HTERT RPE-1 (cell line): ENCODE measurements around the gene RASGRP4.
"Not testable (repeated sequence)": the region's sequence is repeated elsewhere in the genome, so short reads cannot be mapped to it uniquely, and the experiment has no call there.

Experiments
- in situ Hi-C: fragments of 300-500 bp; cut with MboI; formaldehyde crosslinking; loops from 4 replicates; pipeline ENCODE4 v1.14.3; 2020; ENCODE audit warnings: low sequenced_read_pairs

RASGRP4 gene

GRCh38 chr19:38448225-38448624 is 22.2 kb upstream of the RASGRP4 start:
- in situ Hi-C loops = no loop called here

- in situ Hi-C loops = no loop called here
Measured at GRCh38 chr19:38445362-38445761, 19.3 kb upstream of the RASGRP4 start.

- in situ Hi-C loops = no loop called here
Measured at GRCh38 chr19:38444026-38444425, 18.0 kb upstream of the RASGRP4 start.

GRCh38 chr19:38443458-38443999 is 17.5 kb upstream of the RASGRP4 start:
- in situ Hi-C loops = no loop called here

GRCh38 chr19:38442736-38443135 is 16.7 kb upstream of the RASGRP4 start:
- in situ Hi-C loops = no loop called here

GRCh38 chr19:38441657-38442348 is 15.8 kb upstream of the RASGRP4 start:
- in situ Hi-C loops = no loop called here

GRCh38 chr19:38440592-38440991 is 14.6 kb upstream of the RASGRP4 start:
- in situ Hi-C loops = no loop called here

GRCh38 chr19:38437917-38438316 is 11.9 kb upstream of the RASGRP4 start:
- in situ Hi-C loops = no loop called here

GRCh38 chr19:38437295-38437694 is 11.3 kb upstream of the RASGRP4 start:
- in situ Hi-C loops = no loop called here

GRCh38 chr19:38434549-38435051 is 8.6 kb upstream of the RASGRP4 start:
- in situ Hi-C loops = no loop called here

- in situ Hi-C loops = no loop called here
Measured at GRCh38 chr19:38433268-38433733, 7.3 kb upstream of the RASGRP4 start, which contains the start of gene RYR1. TSS of gene RYR1 (plus strand) at chr19:38433691. CDS start at chr19:38433830, 139 bp downstream.

GRCh38 chr19:38430931-38431330 is 4.9 kb upstream of the RASGRP4 start:
- in situ Hi-C loops = no loop called here

- in situ Hi-C loops = no loop called here
Measured at GRCh38 chr19:38429811-38430156, 3.8 kb upstream of the RASGRP4 start.

- in situ Hi-C loops = no loop called here
Measured at GRCh38 chr19:38429055-38429810, 3.2 kb upstream of the RASGRP4 start.

GRCh38 chr19:38427035-38427677 is 1.1 kb upstream of the RASGRP4 start:
- in situ Hi-C loops = not testable (repeated sequence)

GRCh38 chr19:38425222-38425809 is 703 bp downstream of the RASGRP4 start:
- in situ Hi-C loops = no loop called here

GRCh38 chr19:38424272-38424671 is 1.7 kb downstream of the RASGRP4 start:
- in situ Hi-C loops = no loop called here

GRCh38 chr19:38422438-38422837 is 3.6 kb downstream of the RASGRP4 start:
- in situ Hi-C loops = no loop called here

GRCh38 chr19:38421856-38422255 is 4.2 kb downstream of the RASGRP4 start:
- in situ Hi-C loops = no loop called here

GRCh38 chr19:38420935-38421334 is 5.1 kb downstream of the RASGRP4 start:
- in situ Hi-C loops = no loop called here
